ENCODE data around the gene PNPLA7. TPM values are rescaled to one million over a fixed set of nuclear protein-coding genes. Genes with fewer than 3 reads are reported as not detected.

PNPLA7 gene
- total RNA-seq, 1 experiment from 2014 or later, result 1.8 TPM

DNA sequence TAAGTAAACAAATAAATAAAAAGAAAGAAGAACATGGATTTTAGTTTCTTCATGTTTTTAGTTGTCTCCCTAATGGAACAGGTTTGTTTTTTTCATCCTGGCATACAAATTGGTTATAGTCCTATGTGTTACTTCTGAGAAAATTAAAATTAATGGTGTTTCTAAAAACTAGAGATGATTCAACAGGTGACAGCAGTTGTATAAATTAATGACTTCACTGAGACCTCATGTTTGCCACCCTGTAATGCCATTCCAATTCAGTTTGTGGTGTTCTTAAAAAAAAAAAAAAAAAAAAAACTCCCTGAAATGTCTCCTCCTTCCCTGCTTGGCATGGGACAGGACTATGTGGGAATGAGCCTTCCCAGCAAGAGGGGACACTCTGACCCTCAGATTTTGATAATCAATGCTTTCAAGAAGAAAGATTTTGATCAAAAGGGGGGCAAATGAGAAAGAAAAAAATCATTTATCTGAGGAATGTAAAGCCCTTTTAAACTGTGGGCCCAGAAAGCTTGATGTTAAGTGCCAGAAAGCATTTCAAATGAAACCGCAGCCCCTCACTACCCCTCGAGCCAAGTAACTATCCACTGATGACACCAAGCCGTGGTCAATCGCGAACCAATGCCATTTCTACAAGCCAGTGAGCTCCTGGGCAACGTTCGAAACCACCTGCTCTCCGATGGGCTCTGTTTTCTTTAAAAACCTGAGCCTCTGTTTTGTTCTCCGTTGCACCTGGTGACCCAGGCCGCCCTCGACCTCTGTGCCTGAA is 128.2 kb downstream of the PNPLA7 start:
- Histone ChIP-seq H3K27me3 (ENCODE audit: insufficient read depth, low read length) (no peaks in the 10 kb centered on the region), H2AFZ (ENCODE audit: low read depth, low read length, poor library complexity, severe bottlenecking) (no peak overlapping the region), H3K9ac (ENCODE audit: low read length) (peak overlapping the region; percentile 71), H3K9me2 (ENCODE audit: insufficient read depth) (no peaks in the 10 kb centered on the region), H3K4me2 (ENCODE audit: low read length) (peak overlapping the region; percentile 69), H3K4me3 (replicated peaks in 1 of 2; ENCODE audit: low read depth in 1 of 2, low read length in 2 of 2) (peak overlapping the region; percentile 60 to 79), H3K36me3 (ENCODE audit: control insufficient read depth in 1 of 2, insufficient read depth in 2 of 2, low read length in 2 of 2) (no peaks in the 10 kb centered on the region; a peak in 1 of 4 replicates), H3K27ac (ENCODE audit: low read depth, low read length) (peak overlapping the region; percentile 99), H3K4me1 (ENCODE audit: control insufficient read depth in 1 of 2, insufficient read depth in 2 of 2, low read length in 2 of 2) (peaks cover 21 to 29% of the 10 kb centered on the region in 2 experiments), H3K79me2 (ENCODE audit: insufficient read depth, low read length) (peaks cover 40% of the 10 kb centered on the region), H4K20me1 (ENCODE audit: insufficient read depth) (no peaks in the 10 kb centered on the region), H3K9me3 (ENCODE audit: control insufficient read depth in 1 of 2, insufficient read depth in 1 of 2, low read depth in 1 of 2, low read length in 2 of 2) (no peaks in the 10 kb centered on the region)
- TF ChIP-seq ZNF274 (IDR thresholded peaks at IDR 0.05; ENCODE audit: low read depth, low read length) (no peak), RAD21 (IDR thresholded peaks at IDR 0.05; ENCODE audit: low read depth) (no peak), POLR2AphosphoS5 (IDR thresholded peaks at IDR 0.05; ENCODE audit: low read depth, low read length) (no peak), EGR1 (IDR thresholded peaks at IDR 0.05; ENCODE audit: low read depth) (no peak), REST (IDR thresholded peaks at IDR 0.05; ENCODE audit: low read depth) (no peak), FOSL1 (IDR thresholded peaks at IDR 0.05; ENCODE audit: low read depth) (no peak), ELF1 (IDR thresholded peaks at IDR 0.05; ENCODE audit: borderline replicate concordance, low read depth) (no peak), TCF7L2 (IDR thresholded peaks at IDR 0.05; ENCODE audit: borderline replicate concordance, extremely low read depth, insufficient read depth, insufficient read length) (no peak), POLR2A (IDR thresholded peaks at IDR 0.05; ENCODE audit: borderline replicate concordance, extremely low read depth, insufficient read depth, insufficient read length) (no peak), SRF (IDR thresholded peaks at IDR 0.05; ENCODE audit: low read depth) (no peak), EZH2phosphoT487 (IDR thresholded peaks at IDR 0.05; ENCODE audit: borderline replicate concordance) (no peak), YY1 (IDR thresholded peaks at IDR 0.05; ENCODE audit: extremely low read depth, insufficient replicate concordance, low read depth, low read length) (no peak), JUND (IDR thresholded peaks at IDR 0.05) (no peak), CBX3 (IDR thresholded peaks at IDR 0.05; ENCODE audit: low read depth) (no peak), SP1 (IDR thresholded peaks at IDR 0.05; ENCODE audit: low read depth) (no peak)
- TF ChIP-seq, protein P1, sequence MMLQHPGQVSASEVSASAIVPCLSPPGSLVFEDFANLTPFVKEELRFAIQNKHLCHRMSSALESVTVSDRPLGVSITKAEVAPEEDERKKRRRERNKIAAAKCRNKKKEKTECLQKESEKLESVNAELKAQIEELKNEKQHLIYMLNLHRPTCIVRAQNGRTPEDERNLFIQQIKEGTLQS (IDR thresholded peaks at IDR 0.05), result no peak
- TF ChIP-seq, protein P2, sequence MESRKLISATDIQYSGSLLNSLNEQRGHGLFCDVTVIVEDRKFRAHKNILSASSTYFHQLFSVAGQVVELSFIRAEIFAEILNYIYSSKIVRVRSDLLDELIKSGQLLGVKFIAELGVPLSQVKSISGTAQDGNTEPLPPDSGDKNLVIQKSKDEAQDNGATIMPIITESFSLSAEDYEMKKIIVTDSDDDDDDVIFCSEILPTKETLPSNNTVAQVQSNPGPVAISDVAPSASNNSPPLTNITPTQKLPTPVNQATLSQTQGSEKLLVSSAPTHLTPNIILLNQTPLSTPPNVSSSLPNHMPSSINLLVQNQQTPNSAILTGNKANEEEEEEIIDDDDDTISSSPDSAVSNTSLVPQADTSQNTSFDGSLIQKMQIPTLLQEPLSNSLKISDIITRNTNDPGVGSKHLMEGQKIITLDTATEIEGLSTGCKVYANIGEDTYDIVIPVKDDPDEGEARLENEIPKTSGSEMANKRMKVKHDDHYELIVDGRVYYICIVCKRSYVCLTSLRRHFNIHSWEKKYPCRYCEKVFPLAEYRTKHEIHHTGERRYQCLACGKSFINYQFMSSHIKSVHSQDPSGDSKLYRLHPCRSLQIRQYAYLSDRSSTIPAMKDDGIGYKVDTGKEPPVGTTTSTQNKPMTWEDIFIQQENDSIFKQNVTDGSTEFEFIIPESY (IDR thresholded peaks at IDR 0.05; ENCODE audit: extremely low read depth, insufficient replicate concordance, low read length), result no peak
- POLR2A ChIA-PET, result interaction anchor here (2.1 kb wide), 1 partner anchor 9 kb away, joined by 10 read pairs; no protein-coding TSS in a partner anchor
- RAD21 ChIA-PET (ENCODE audit: low non-redundant PET in 1 of 2, low total read pairs in 2 of 2, uncharacterized antibody in 2 of 2, unreplicated experiment in 2 of 2), result no interaction called here
- DNase-seq (ENCODE audit: low read depth, low spot score), result no peak
- CTCF ChIA-PET, result interaction anchor here (2.1 kb wide), 1 partner anchor 22 kb away, joined by 10 read pairs; no protein-coding TSS in a partner anchor
- TSS peak; percentile 68 for BruUV-seq (replicated peaks)
- intact Hi-C loops (cut with micrococcal nuclease), result loop anchor here (5.0 kb wide), 1 partner anchor 130 kb away; no protein-coding TSS in a partner anchor
- no peak for ATAC-seq
